HL-60 (cell line): Measurements from ENCODE around the gene GALNT1.

Experiments used
- DNase-seq, 2 experiments: peaks; one replicate each; pipeline ENCODE4 v3.0.0-alpha.2; 2010 to 2020; ENCODE audit warnings: low read depth in 1 of 2, low spot score in 1 of 2
- H3K27ac ChIP-seq: fragments of 250-450 bp; sonication (Bioruptor Pico); replicated peaks from 2 replicates; pipeline ENCODE4 v1.5.1; 2020; ENCODE audit warnings: mild to moderate bottlenecking, moderate library complexity
- H3K27me3 ChIP-seq: fragments of 250-450 bp; sonication (Bioruptor Pico); 2 replicates; pipeline ENCODE4 v1.5.1; 2021; ENCODE audit warnings: mild to moderate bottlenecking, moderate library complexity; ENCODE audit not compliant: insufficient read depth, poor library complexity, severe bottlenecking
- H3K4me3 ChIP-seq: replicated peaks from 2 replicates; pipeline ENCODE4 v1.5.1; 2011; ENCODE audit warnings: mild to moderate bottlenecking, control low read depth, low read length; ENCODE audit not compliant: insufficient read depth
- GABPA ChIP-seq: IDR thresholded peaks from 2 replicates; pipeline ENCODE4 v1.6.1; 2012; ENCODE audit warnings: low read depth
- POLR2AphosphoS5 ChIP-seq: IDR thresholded peaks from 2 replicates; pipeline ENCODE4 v1.6.1; 2012; ENCODE audit warnings: low read depth
- REST ChIP-seq: IDR thresholded peaks from 2 replicates; pipeline ENCODE4 v1.6.1; 2012; ENCODE audit warnings: low read depth; ENCODE audit not compliant: insufficient replicate concordance
- SPI1 ChIP-seq: IDR thresholded peaks from 2 replicates; pipeline ENCODE4 v1.6.1; 2012; ENCODE audit warnings: low read depth, mild to moderate bottlenecking, borderline replicate concordance
- TF ChIP-seq, protein P1 (sequence below): IDR thresholded peaks from one replicate; pipeline ENCODE4 v1.5.1; 2011; ENCODE audit warnings: low read length, control low read depth, inconsistent platforms; ENCODE audit not compliant: insufficient read depth

Gene GALNT1

DNA sequence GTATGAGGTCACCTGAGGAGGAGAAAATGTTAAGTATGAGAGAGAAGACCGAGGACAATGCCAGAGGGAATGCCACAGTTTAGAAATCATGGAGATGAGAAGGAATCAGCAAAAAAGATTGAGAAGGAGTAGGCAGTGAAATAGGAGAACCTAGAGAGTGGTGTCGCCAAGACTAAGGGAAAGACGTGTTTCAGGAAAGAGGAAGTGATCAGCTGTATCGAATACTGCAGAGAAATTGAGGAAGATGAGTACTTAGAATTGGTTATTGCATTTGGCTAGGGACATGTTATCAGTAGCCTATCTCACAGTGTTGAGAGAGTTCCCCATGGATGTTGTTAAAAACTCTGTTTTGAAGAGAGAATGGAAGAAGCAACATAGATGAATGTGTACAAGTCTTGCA, 112.3 kb downstream of the GALNT1 start:
- H3K4me3 ChIP-seq, result no peak overlapping the region
- TF ChIP-seq, protein P1, sequence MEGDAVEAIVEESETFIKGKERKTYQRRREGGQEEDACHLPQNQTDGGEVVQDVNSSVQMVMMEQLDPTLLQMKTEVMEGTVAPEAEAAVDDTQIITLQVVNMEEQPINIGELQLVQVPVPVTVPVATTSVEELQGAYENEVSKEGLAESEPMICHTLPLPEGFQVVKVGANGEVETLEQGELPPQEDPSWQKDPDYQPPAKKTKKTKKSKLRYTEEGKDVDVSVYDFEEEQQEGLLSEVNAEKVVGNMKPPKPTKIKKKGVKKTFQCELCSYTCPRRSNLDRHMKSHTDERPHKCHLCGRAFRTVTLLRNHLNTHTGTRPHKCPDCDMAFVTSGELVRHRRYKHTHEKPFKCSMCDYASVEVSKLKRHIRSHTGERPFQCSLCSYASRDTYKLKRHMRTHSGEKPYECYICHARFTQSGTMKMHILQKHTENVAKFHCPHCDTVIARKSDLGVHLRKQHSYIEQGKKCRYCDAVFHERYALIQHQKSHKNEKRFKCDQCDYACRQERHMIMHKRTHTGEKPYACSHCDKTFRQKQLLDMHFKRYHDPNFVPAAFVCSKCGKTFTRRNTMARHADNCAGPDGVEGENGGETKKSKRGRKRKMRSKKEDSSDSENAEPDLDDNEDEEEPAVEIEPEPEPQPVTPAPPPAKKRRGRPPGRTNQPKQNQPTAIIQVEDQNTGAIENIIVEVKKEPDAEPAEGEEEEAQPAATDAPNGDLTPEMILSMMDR, result no peak
- TF ChIP-seq POLR2AphosphoS5 (no peak), REST (no peak), SPI1 (peak; percentile 93), GABPA (no peak)
- H3K27ac ChIP-seq, result no peak overlapping the region
- H3K27me3 ChIP-seq, result no peaks in the 10 kb centered on the region
- peak in 1 of 2 experiments; percentile 29 for DNase-seq

DNA sequence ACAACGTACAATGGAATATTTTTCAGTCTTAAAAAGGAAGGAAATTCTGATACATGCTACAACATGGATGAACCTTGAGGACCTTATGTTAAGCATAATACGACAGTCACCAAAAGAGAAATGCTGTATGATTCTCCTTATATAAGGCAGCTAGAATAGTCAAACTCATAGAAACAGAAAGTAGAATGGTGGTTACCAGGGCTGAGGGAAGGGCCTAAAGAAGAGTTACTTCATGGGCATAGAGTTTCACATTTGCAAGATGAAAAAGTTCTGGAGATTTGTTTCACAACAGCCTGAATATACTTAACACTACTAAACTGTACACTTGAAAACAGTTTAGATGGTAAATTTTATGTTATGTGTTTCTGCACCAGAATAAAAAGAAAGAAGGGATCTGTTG, 113.3 kb downstream of the GALNT1 start:
- Histone ChIP-seq H3K27me3 (no peaks in the 10 kb centered on the region), H3K4me3 (no peak overlapping the region), H3K27ac (no peak overlapping the region)
- no peak for DNase-seq
- TF ChIP-seq, protein P1, result no peak
- TF ChIP-seq POLR2AphosphoS5, result no peak

- DNase-seq, result no peak
- Histone ChIP-seq H3K4me3 (no peak overlapping the region), H3K27me3 (no peaks in the 10 kb centered on the region), H3K27ac (no peak overlapping the region)
- TF ChIP-seq SPI1 (no peak), POLR2AphosphoS5 (no peak), REST (no peak), GABPA (no peak)
- TF ChIP-seq, protein P1, result no peak
Measured at GRCh38 chr18:35695384-35695783, 113.8 kb downstream of the GALNT1 start.

DNA sequence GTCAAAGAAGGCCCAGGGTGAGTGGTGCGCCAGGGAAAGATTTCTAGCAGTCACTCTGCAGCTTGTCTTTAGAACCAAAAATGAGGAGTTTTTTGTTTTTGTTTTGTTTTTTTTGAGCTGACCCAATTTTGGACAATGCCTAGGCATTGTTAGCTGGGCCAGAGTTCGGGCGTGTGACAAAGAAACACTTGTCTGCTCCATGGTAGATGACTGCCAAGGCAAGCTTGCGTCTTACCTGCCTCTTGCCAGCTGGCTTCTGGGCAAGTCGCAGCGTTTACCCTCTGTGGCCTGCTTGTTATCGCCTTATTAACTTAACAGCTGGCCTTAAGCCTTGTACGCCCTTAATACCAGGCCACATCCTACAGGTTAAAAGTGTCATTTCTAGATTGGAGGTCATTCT, 114.3 kb downstream of the GALNT1 start:
- DNase-seq, result no peak
- Histone ChIP-seq H3K27ac (no peak overlapping the region), H3K4me3 (no peak overlapping the region), H3K27me3 (no peaks in the 10 kb centered on the region)
- TF ChIP-seq POLR2AphosphoS5, result no peak
- TF ChIP-seq REST, result no peak
- TF ChIP-seq, protein P1, result no peak
- TF ChIP-seq GABPA, result no peak
- TF ChIP-seq SPI1, result no peak
